NCI-H510A (cell line): ENCODE results near the gene CDC42.
"Not testable (repeated sequence)": the region's sequence is repeated elsewhere in the genome, so short reads cannot be mapped to it uniquely, and the experiment has no call there.

ENCODE experiments used
- DNase-seq: peaks from one replicate; lab custom pipeline; 2025; lab: John Stamatoyannopoulos, UW

The CDC42 gene

GRCh38 chr1:22076346-22076745 lies 23.8 kb downstream of the CDC42 start:
- no peak for DNase-seq

GRCh38 chr1:22077728-22078127 lies 25.2 kb downstream of the CDC42 start:
- DNase-seq, result no peak

- no peak for DNase-seq
These were observed 25.6 kb downstream of the CDC42 start for GRCh38 chr1:22078133-22078532.

GRCh38 chr1:22080191-22080590 lies 27.7 kb downstream of the CDC42 start:
- no peak for DNase-seq

GRCh38 chr1:22088331-22088730 lies 35.8 kb downstream of the CDC42 start:
- no peak for DNase-seq

- DNase-seq, result no peak
These were observed 36.6 kb downstream of the CDC42 start for GRCh38 chr1:22089134-22089571.

- no peak for DNase-seq
These were observed 37.3 kb downstream of the CDC42 start for GRCh38 chr1:22089787-22090186.

GRCh38 chr1:22090867-22091266 lies 38.4 kb downstream of the CDC42 start:
- DNase-seq, result no peak

GRCh38 chr1:22092026-22092768 lies 39.7 kb downstream of the CDC42 start:
- not testable (repeated sequence) for DNase-seq

- no peak for DNase-seq
These were observed 41.0 kb downstream of the CDC42 start for GRCh38 chr1:22093513-22093912.

- no peak for DNase-seq
These were observed 43.5 kb downstream of the CDC42 start for GRCh38 chr1:22096036-22096435.

- DNase-seq, result no peak
These were observed 44.0 kb downstream of the CDC42 start for GRCh38 chr1:22096463-22096862.

GRCh38 chr1:22098752-22099151 lies 46.2 kb downstream of the CDC42 start:
- no peak for DNase-seq

- no peak for DNase-seq
These were observed 47.7 kb downstream of the CDC42 start for GRCh38 chr1:22100168-22100567.

- no peak for DNase-seq
These were observed 48.7 kb downstream of the CDC42 start for GRCh38 chr1:22101199-22101598.

GRCh38 chr1:22101995-22102394 lies 49.5 kb downstream of the CDC42 start:
- DNase-seq, result no peak

GRCh38 chr1:22102746-22103145 lies 50.2 kb downstream of the CDC42 start:
- DNase-seq, result no peak

GRCh38 chr1:22104094-22104493 lies 51.6 kb downstream of the CDC42 start:
- no peak for DNase-seq

- no peak for DNase-seq
These were observed 52.4 kb downstream of the CDC42 start for GRCh38 chr1:22104865-22105437.

- no peak for DNase-seq
These were observed 53.2 kb downstream of the CDC42 start for GRCh38 chr1:22105611-22106207.

- no peak for DNase-seq
These were observed 54.6 kb downstream of the CDC42 start for GRCh38 chr1:22107126-22107525.

- DNase-seq, result no peak
These were observed 56.0 kb downstream of the CDC42 start for GRCh38 chr1:22108339-22109105.

GRCh38 chr1:22110016-22110415 lies 57.5 kb downstream of the CDC42 start:
- DNase-seq, result no peak
